B cell (primary cell): ENCODE data around the gene ST6GALNAC3.

Experiments used
- CTCF ChIP-seq: fragments of 200-600 bp; IDR thresholded peaks from one replicate; pipeline ENCODE4 v1.8.0; 2022; ENCODE audit warnings: antibody characterized with exemption, mild to moderate bottlenecking
- EZH2 ChIP-seq: IDR thresholded peaks from 2 replicates; pipeline ENCODE4 v1.6.1; 2012; ENCODE audit warnings: borderline replicate concordance, low read depth, mild to moderate bottlenecking, moderate library complexity, low read length; ENCODE audit not compliant: insufficient read depth, poor library complexity, severe bottlenecking

- TF ChIP-seq CTCF (no peak), EZH2 (no peak)
Measured at GRCh38 chr1:76471536-76471935, 397.0 kb downstream of the ST6GALNAC3 start.
